HepG2 (cell line): ENCODE results near the gene C6orf136. TPM values are rescaled to one million over a fixed set of nuclear protein-coding genes. Genes with fewer than 3 reads are reported as not detected.

Experiments used
- ATAC-seq: fragments of 200-7000 bp; cut with Tn5 transposase; 3 replicates; pipeline ENCODE4 v1.9.1; 2020; ENCODE audit warnings: mild to moderate bottlenecking, moderate library complexity
- BruUV-seq: library from RNA; stranded (reverse); fragments of 400-500 nt; replicated peaks from 2 replicates; lab custom pipeline; 2021; lab: Mats Ljungman, UMichigan
- CTCF ChIA-PET: fragments of 300-600 bp; formaldehyde crosslinking; extraction: SDS; loops from one replicate; lab custom pipeline; 2021; ENCODE audit warnings: low total read pairs, inconsistent platforms, low intra/inter-chr PET ratio; lab: Yijun Ruan, JAX
- POLR2A ChIA-PET: fragments of 350-600 bp; sonication (Branson Sonifier 250); formaldehyde crosslinking; loops from one replicate; lab custom pipeline; 2020; ENCODE audit warnings: antibody characterized with exemption, inconsistent platforms; lab: Yijun Ruan, JAX
- DNase-seq: peaks from one replicate; pipeline ENCODE4 v3.0.0-alpha.2; 2015; ENCODE audit warnings: low spot score
- FAIRE-seq: peaks from 3 replicates; lab custom pipeline; 2011; peaks lifted over from hg19 to GRCh38; lab: Jason Lieb, UNC
- H2AFZ ChIP-seq: one replicate; pipeline ENCODE4 v1.6.1; 2011; ENCODE audit warnings: low read length, inconsistent platforms
- H3K27ac ChIP-seq: fragments of 300-600 bp; 3 replicates; pipeline ENCODE4 v1.8.0; 2011; ENCODE audit warnings: mixed run types, mild to moderate bottlenecking, mixed read lengths, low read length, inconsistent platforms; ENCODE audit not compliant: insufficient read depth; ENCODE audit errors: extremely low read length
- H3K27me3 ChIP-seq, 2 experiments: fragments of 200-600 bp in 1 of 2; 2 replicates in 1 of 2; 3 replicates in 1 of 2; pipeline versions ENCODE4 v1.6.0 to v1.8.0; 2011; ENCODE audit warnings: low read length in 2 of 2, mild to moderate bottlenecking in 2 of 2, moderate library complexity in 2 of 2, inconsistent platforms in 1 of 2; ENCODE audit not compliant: insufficient read depth in 2 of 2, control insufficient read depth in 1 of 2
- H3K36me3 ChIP-seq, 2 experiments: fragments of 200-600 bp in 1 of 2; replicated peaks in 1 of 2; 2 replicates in 1 of 2; 3 replicates in 1 of 2; pipeline versions ENCODE4 v1.5.1 to v1.8.0; 2011; ENCODE audit warnings: low read length in 2 of 2, inconsistent platforms in 1 of 2; ENCODE audit not compliant: insufficient read depth in 2 of 2, control insufficient read depth in 1 of 2
- H3K4me1 ChIP-seq: 2 replicates; pipeline ENCODE4 v1.5.1; 2012; ENCODE audit warnings: low read length, inconsistent platforms; ENCODE audit not compliant: insufficient read depth
- H3K4me2 ChIP-seq: 2 replicates; pipeline ENCODE4 v1.6.0; 2011; ENCODE audit warnings: low read depth, low read length, inconsistent platforms
- H3K4me3 ChIP-seq, 3 experiments: fragments of 200-600 bp in 1 of 3; sonication (generic), shearing (Covaris generic) in 1 of 3; replicated peaks in 1 of 3; 2 replicates each; pipeline ENCODE4 v1.5.1; 2011 to 2016; ENCODE audit warnings: low read length in 3 of 3, inconsistent platforms in 2 of 3, low read depth in 2 of 3, mild to moderate bottlenecking in 2 of 3, control low read depth in 1 of 3, mixed read lengths in 1 of 3; ENCODE audit not compliant: insufficient read depth in 1 of 3
- H3K79me2 ChIP-seq: one replicate; pipeline ENCODE4 v1.6.1; 2011; ENCODE audit warnings: low read length, inconsistent platforms; ENCODE audit not compliant: insufficient read depth
- H3K9ac ChIP-seq: 2 replicates; pipeline ENCODE4 v1.6.0; 2011; ENCODE audit warnings: mild to moderate bottlenecking, low read depth, low read length, inconsistent platforms; ENCODE audit not compliant: insufficient read depth
- H3K9me3 ChIP-seq: 2 replicates; pipeline ENCODE4 v1.5.1; 2012; ENCODE audit warnings: mild to moderate bottlenecking, low read length
- H4K20me1 ChIP-seq: 2 replicates; pipeline ENCODE4 v1.6.0; 2011; ENCODE audit warnings: inconsistent platforms, mild to moderate bottlenecking, low read length, moderate library complexity; ENCODE audit not compliant: insufficient read depth
- ARID4A ChIP-seq: sonication (generic); formaldehyde crosslinking; IDR thresholded peaks from 2 replicates; pipeline ENCODE4 v1.5.0; 2020; ENCODE audit warnings: mild to moderate bottlenecking, missing genetic modification reagents, borderline replicate concordance
- BRCA1 ChIP-seq: sonication (generic); formaldehyde crosslinking; IDR thresholded peaks from 2 replicates; pipeline ENCODE4 v1.4.0; 2020; ENCODE audit warnings: missing genetic modification reagents
- BRF2 ChIP-seq: sonication (generic); formaldehyde crosslinking; IDR thresholded peaks from 2 replicates; pipeline ENCODE4 v1.8.1; 2022; ENCODE audit warnings: mild to moderate bottlenecking, missing genetic modification reagents
- MXD1 ChIP-seq: sonication (generic); formaldehyde crosslinking; IDR thresholded peaks from 2 replicates; pipeline ENCODE4 v1.4.0; 2020; ENCODE audit warnings: mild to moderate bottlenecking, missing genetic modification reagents
- NFIB ChIP-seq: sonication (generic); formaldehyde crosslinking; IDR thresholded peaks from 2 replicates; pipeline ENCODE4 v1.9.0; 2021; ENCODE audit warnings: missing genetic modification reagents, mild to moderate bottlenecking, borderline replicate concordance
- TAF1 ChIP-seq: sonication (generic); formaldehyde crosslinking; IDR thresholded peaks from 2 replicates; pipeline ENCODE4 v1.4.0; 2020; ENCODE audit warnings: missing genetic modification reagents
- ZBTB4 ChIP-seq: sonication (generic); formaldehyde crosslinking; IDR thresholded peaks from 2 replicates; pipeline ENCODE4 v1.4.0; 2020; ENCODE audit warnings: missing genetic modification reagents, mild to moderate bottlenecking, borderline replicate concordance
- ZBTB8A ChIP-seq: sonication (generic); formaldehyde crosslinking; IDR thresholded peaks from 2 replicates; pipeline ENCODE4 v1.4.0; 2020; ENCODE audit warnings: mild to moderate bottlenecking, low read depth, missing genetic modification reagents, borderline replicate concordance
- ZNF282 ChIP-seq: fragments of 450-650 bp; IDR thresholded peaks from 2 replicates; pipeline ENCODE4 v1.6.1; 2018; ENCODE audit not compliant: partially characterized antibody
- ZNF619 ChIP-seq: sonication (generic); formaldehyde crosslinking; IDR thresholded peaks from 2 replicates; pipeline ENCODE4 v1.4.0; 2020; ENCODE audit warnings: mild to moderate bottlenecking, missing genetic modification reagents
- ZNF652 ChIP-seq: IDR thresholded peaks from 2 replicates; pipeline ENCODE4 v1.6.1; 2016; ENCODE audit warnings: low read depth, borderline replicate concordance
- ZNF713 ChIP-seq: sonication (generic); formaldehyde crosslinking; IDR thresholded peaks from 2 replicates; pipeline ENCODE4 v1.4.0; 2020; ENCODE audit warnings: mild to moderate bottlenecking, missing genetic modification reagents
- ZNF780A ChIP-seq: sonication (generic); formaldehyde crosslinking; IDR thresholded peaks from 2 replicates; pipeline ENCODE4 v1.8.0; 2022; ENCODE audit warnings: mild to moderate bottlenecking, missing genetic modification reagents, moderate library complexity
- WGBS: methylation state at CpG from one replicate; pipeline ENCODE4 v1.1.6; 2017; ENCODE audit warnings: low lambda C conversion rate; 5-methylcytosine and 5-hydroxymethylcytosine counted together
- in situ Hi-C: cut with HindIII; loops from 2 replicates; pipeline ENCODE4 v1.10.0; 2017; ENCODE audit warnings: low pct_unique_long_range_greater_than_20kb; ENCODE audit not compliant: extremely low pct_ligation_motif_present
- intact Hi-C: fragments of 100-400 bp; cut with micrococcal nuclease; formaldehyde crosslinking; loops from one replicate; pipeline ENCODE4 v1.10.0; 2022; ENCODE audit not compliant: unreplicated experiment
- polyA plus RNA-seq, 8 experiments: library from polyadenylated mRNA; depleted of rRNA in 3 of 8; stranded (reverse) in 7 of 8; unstranded in 1 of 8; fragments of >200 nt; fragmentation: Illumina TruSeq in 4 of 8; extraction: Trizol in 4 of 8; gene quantifications; 2 replicates each; pipeline versions ENCODE4 v1.2.1 to v1.2.3, GENCODE V29; 2011 to 2016; ENCODE audit warnings: low read depth in 4 of 8, missing spikeins in 1 of 8, mixed read lengths in 1 of 8; ENCODE audit not compliant: insufficient read depth in 1 of 8
- total RNA-seq, 5 experiments: library from RNA; depleted of rRNA; stranded (reverse); fragments of >200 nt; fragmentation: Illumina TruSeq; extraction: Trizol; gene quantifications; 2 replicates each; pipeline ENCODE4 v1.2.3, GENCODE V29; 2016; ENCODE audit warnings: low read depth in 1 of 5

The C6orf136 gene
- total and polyA plus RNA-seq, 2 of the 13 experiments (the other 11 are each of a cell fraction or from before 2014, with no cell fraction given): 12.0 to 26.2 TPM

GRCh38 chr6:30687659-30688431, 40.9 kb downstream of the C6orf136 start:
- intact Hi-C loops: loop anchor here (1.0 kb wide), 1 partner anchor 34 kb away; no protein-coding TSS in a partner anchor
- BruUV-seq: TSS peak; percentile 58
- in situ Hi-C loops: loop anchor here (25.0 kb wide), 1 partner anchor 399 kb away; no protein-coding TSS in a partner anchor
- POLR2A ChIA-PET: interaction anchor here (0.9 to 3.0 kb wide), 14 partner anchors 8 to 195 kb away, joined by 3 to 23 read pairs (median 4); partner anchors contain the start of genes DHX16, IER3, MDC1 and MRPS18B
- CTCF ChIA-PET: interaction anchor here (1.7 kb wide), 1 partner anchor 9 kb away, joined by 6 read pairs; no protein-coding TSS in a partner anchor
- H3K4me2 ChIP-seq: peak overlapping the region; percentile 84
- no peaks in the 10 kb centered on the region for H3K36me3 ChIP-seq
- FAIRE-seq (no peak), DNase-seq (no peak), ATAC-seq (peak; percentile 3)
- 21% methylated on average over 22 of the region's 22 CpGs for WGBS
- peaks cover 71% of the 10 kb centered on the region for H3K4me1 ChIP-seq
- H2AFZ ChIP-seq: no peak overlapping the region
- no peak overlapping the region for H3K27ac ChIP-seq
- no peaks in the 10 kb centered on the region for H3K9me3 ChIP-seq
- H4K20me1 ChIP-seq: no peaks in the 10 kb centered on the region
- peak overlapping the region; percentile 77 to 84 (median 81) for H3K4me3 ChIP-seq
- peak overlapping the region; percentile 65 for H3K9ac ChIP-seq
- H3K79me2 ChIP-seq: no peaks in the 10 kb centered on the region
- no peaks in the 10 kb centered on the region for H3K27me3 ChIP-seq
- TF ChIP-seq BRCA1: no peak
- no peak; the same call in 1 of the 2 replicates for TF ChIP-seq TAF1
- TF ChIP-seq ZNF282: no peak
- TF ChIP-seq ZNF780A (CRISPR knock-in tag): no peak
- no peak for TF ChIP-seq ZNF713 (CRISPR knock-in tag)
- no peak for TF ChIP-seq MXD1
- TF ChIP-seq ZBTB4 (CRISPR knock-in tag): peak; percentile 17; the same call in 1 of the 2 replicates
- TF ChIP-seq NFIB (CRISPR knock-in tag): no peak
- no peak for TF ChIP-seq ZNF652
- no peak for TF ChIP-seq ZNF619 (CRISPR knock-in tag)
- 0 out of 2 replicates have a peak, but pooled peaks have one; percentile 27 for TF ChIP-seq BRF2 (CRISPR knock-in tag)
- TF ChIP-seq ZBTB8A (CRISPR knock-in tag): no peak
- TF ChIP-seq ARID4A: peak; percentile 4; the same call in 1 of the 2 replicates
